WTC11 (cell line): ENCODE data around the gene GRB7. TPM values are rescaled to one million over a fixed set of nuclear protein-coding genes. Genes with fewer than 3 reads are reported as not detected.

Experiments
- ATAC-seq: fragments of 200-7000 bp; cut with Tn5 transposase; 2 replicates; pipeline ENCODE4 v1.10.0; 2021; ENCODE audit warnings: mild to moderate bottlenecking, moderate library complexity
- CTCF ChIA-PET: fragments of 300-600 bp; sonication (Branson Sonifier 250); formaldehyde crosslinking; loops from one replicate; lab custom pipeline; 2021; ENCODE audit warnings: antibody characterized with exemption; lab: Charles Lee
- POLR2A ChIA-PET: fragments of 350-600 bp; sonication (Branson Sonifier 250); formaldehyde crosslinking; loops from one replicate; lab custom pipeline; 2021; ENCODE audit warnings: antibody characterized with exemption; lab: Charles Lee
- DNase-seq: peaks from one replicate; pipeline ENCODE4 v3.0.0; 2021; ENCODE audit warnings: low spot score
- H3K27ac Mint-ChIP-seq: 2 replicates; pipeline ENCODE4 v1.8.0; 2021; ENCODE audit warnings: mixed read lengths
- H3K27me3 Mint-ChIP-seq: 2 replicates; pipeline ENCODE4 v1.8.0; 2021; ENCODE audit warnings: low read depth, mild to moderate bottlenecking, moderate library complexity, mixed read lengths
- H3K36me3 Mint-ChIP-seq: 2 replicates; pipeline ENCODE4 v1.8.0; 2021; ENCODE audit warnings: mixed read lengths
- H3K4me1 Mint-ChIP-seq: 2 replicates; pipeline ENCODE4 v1.8.0; 2022; ENCODE audit warnings: mixed read lengths
- H3K4me3 Mint-ChIP-seq: 2 replicates; pipeline ENCODE4 v1.8.0; 2021; ENCODE audit warnings: mild to moderate bottlenecking, moderate library complexity, mixed read lengths
- H3K9me3 Mint-ChIP-seq: 2 replicates; pipeline ENCODE4 v1.8.0; 2021; ENCODE audit warnings: mixed read lengths
- ATF1 ChIP-seq: sonication (generic); formaldehyde crosslinking; IDR thresholded peaks from 2 replicates; pipeline ENCODE4 v1.8.1; 2023; ENCODE audit warnings: mild to moderate bottlenecking, moderate library complexity, missing genetic modification reagents
- EMX1 ChIP-seq: fragments of 250-450 bp; sonication (Bioruptor Pico); IDR thresholded peaks from 2 replicates; pipeline ENCODE4 v1.8.0; 2021; ENCODE audit warnings: mild to moderate bottlenecking
- FOXJ3 ChIP-seq: sonication (generic); formaldehyde crosslinking; IDR thresholded peaks from 2 replicates; pipeline ENCODE4 v1.9.0; 2021; ENCODE audit warnings: missing genetic modification reagents, mild to moderate bottlenecking, borderline replicate concordance
- FOXK1 ChIP-seq: sonication (generic); formaldehyde crosslinking; IDR thresholded peaks from 2 replicates; pipeline ENCODE4 v1.8.0; 2022; ENCODE audit warnings: mild to moderate bottlenecking, moderate library complexity, missing genetic modification reagents
- GABPB1 ChIP-seq: sonication (generic); formaldehyde crosslinking; IDR thresholded peaks from 2 replicates; pipeline ENCODE4 v1.8.1; 2023; ENCODE audit warnings: mild to moderate bottlenecking, missing genetic modification reagents
- GRHL2 ChIP-seq: fragments of 250-450 bp; sonication (Bioruptor Pico); IDR thresholded peaks from 2 replicates; pipeline ENCODE4 v1.8.0; 2022; ENCODE audit warnings: mild to moderate bottlenecking, moderate library complexity; ENCODE audit not compliant: insufficient replicate concordance, severe bottlenecking
- GTF2I ChIP-seq: fragments of 250-450 bp; sonication (Bioruptor Pico); conservative IDR thresholded peaks from 2 replicates; pipeline ENCODE4 v1.4.0; 2021; ENCODE audit warnings: mild to moderate bottlenecking
- JAZF1 ChIP-seq: fragments of 250-450 bp; sonication (Bioruptor Pico); IDR thresholded peaks from 2 replicates; pipeline ENCODE4 v1.9.0; 2021; ENCODE audit warnings: moderate library complexity, mild to moderate bottlenecking, inconsistent platforms
- MAX ChIP-seq: sonication (generic); formaldehyde crosslinking; IDR thresholded peaks from 2 replicates; pipeline ENCODE4 v1.8.0; 2022; ENCODE audit warnings: mild to moderate bottlenecking, missing genetic modification reagents
- MYBL2 ChIP-seq: sonication (generic); formaldehyde crosslinking; IDR thresholded peaks from 2 replicates; pipeline ENCODE4 v1.8.1; 2023; ENCODE audit warnings: mild to moderate bottlenecking, moderate library complexity, missing genetic modification reagents
- NR1H2 ChIP-seq: sonication (generic); formaldehyde crosslinking; IDR thresholded peaks from 2 replicates; pipeline ENCODE4 v1.9.0; 2021; ENCODE audit warnings: mild to moderate bottlenecking, moderate library complexity, missing genetic modification reagents
- PRDM15 ChIP-seq: sonication (generic); formaldehyde crosslinking; IDR thresholded peaks from 2 replicates; pipeline ENCODE4 v1.8.0; 2022; ENCODE audit warnings: missing genetic modification reagents
- TP53 ChIP-seq: sonication (generic); formaldehyde crosslinking; IDR thresholded peaks from 2 replicates; pipeline ENCODE4 v1.8.1; 2023; ENCODE audit warnings: mild to moderate bottlenecking, missing genetic modification reagents
- ZNF396 ChIP-seq: fragments of 250-450 bp; sonication (Bioruptor Pico); IDR thresholded peaks from 2 replicates; pipeline ENCODE4 v1.8.0; 2021; ENCODE audit warnings: mild to moderate bottlenecking, moderate library complexity, borderline replicate concordance
- ZNF425 ChIP-seq: fragments of 250-450 bp; sonication (Bioruptor Pico); conservative IDR thresholded peaks from 2 replicates; pipeline ENCODE4 v1.9.0; 2021; ENCODE audit warnings: mild to moderate bottlenecking
- total RNA-seq: library from RNA; stranded (reverse); gene quantifications from 3 replicates; pipeline ENCODE4 v1.2.3, GENCODE V29; 2021

Gene GRB7
- total RNA-seq, 1 experiment from 2014 or later, result 48.5 TPM

GRCh38 chr17:39765766-39766165, 28.0 kb downstream of the GRB7 start:
- no peak for ATAC-seq
- Mint-ChIP-seq H3K36me3 (no peaks in the 10 kb centered on the region), H3K27me3 (no peaks in the 10 kb centered on the region; the same call in 1 of the 2 replicates), H3K4me3 (no peak overlapping the region), H3K9me3 (no peaks in the 10 kb centered on the region)
- CTCF ChIA-PET, result interaction anchor here (1.2 kb wide), 1 partner anchor 102 kb away, joined by 4 read pairs; no protein-coding TSS in a partner anchor
- TF ChIP-seq ZNF425 (CRISPR knock-in tag) (no peak), MYBL2 (CRISPR knock-in tag) (no peak), GTF2I (CRISPR knock-in tag) (no peak), FOXK1 (CRISPR knock-in tag) (no peak)
- TF ChIP-seq, all 79 proteins: peak for 0
- DNase-seq, result no peak
- POLR2A ChIA-PET, result no interaction called here
- Mint-ChIP-seq H3K27ac (no peak overlapping the region), H3K4me1 (no peaks in the 10 kb centered on the region)

DNA sequence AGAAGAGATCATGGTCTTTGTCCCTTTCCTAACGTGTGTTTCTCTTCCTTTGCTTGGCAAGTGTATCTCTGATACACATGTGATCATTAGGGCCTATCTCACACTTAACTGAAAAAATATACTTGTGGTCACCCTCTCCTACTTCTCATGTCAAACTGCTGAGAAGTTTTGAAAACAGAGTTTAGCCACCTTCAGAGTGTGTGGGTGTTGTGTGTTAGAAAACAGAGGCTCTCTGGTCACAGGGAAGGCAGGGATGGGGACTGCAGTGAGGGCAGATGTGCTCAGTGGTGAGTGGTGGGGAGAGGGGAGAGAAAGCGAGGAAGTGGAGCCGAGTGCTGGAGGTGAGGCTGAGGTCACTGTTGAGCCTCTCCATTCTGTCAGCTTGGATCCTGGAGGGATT, 29.4 kb downstream of the GRB7 start:
- no peaks in the 10 kb centered on the region; the same call in 1 of the 2 replicates for H3K27me3 Mint-ChIP-seq

DNA sequence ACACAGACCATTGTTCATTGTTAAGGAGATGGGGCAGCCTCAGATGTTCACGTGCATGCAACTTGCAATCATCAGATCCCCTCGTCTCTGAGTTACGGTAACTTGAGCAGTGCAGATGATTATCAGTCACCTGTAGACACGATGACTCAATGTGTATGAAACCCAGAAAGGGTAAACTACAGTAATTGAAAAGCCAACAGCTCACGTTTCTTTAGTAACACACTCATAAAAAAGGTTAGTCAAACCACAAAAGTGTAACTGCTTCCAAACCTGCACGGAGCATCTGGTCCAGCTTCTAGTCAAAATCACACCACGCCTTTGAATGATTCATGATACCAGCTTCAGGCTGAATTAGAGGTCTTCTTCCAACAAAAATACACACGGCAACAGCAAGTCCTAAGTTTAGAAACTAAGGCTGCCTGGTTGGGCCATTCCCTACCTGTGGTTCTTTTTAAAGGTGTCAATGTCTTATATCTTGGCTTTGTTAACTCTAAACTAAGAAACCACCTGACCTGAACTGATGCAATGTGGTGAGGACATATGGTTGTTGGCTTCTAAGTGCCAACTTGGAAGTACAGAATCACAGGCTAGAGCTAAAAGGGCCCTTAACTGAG, 32.3 kb downstream of the GRB7 start:
- H3K9me3 Mint-ChIP-seq, result no peaks in the 10 kb centered on the region
- H3K27ac Mint-ChIP-seq, result no peak overlapping the region
- peaks cover 8% of the 10 kb centered on the region for H3K4me1 Mint-ChIP-seq
- TF ChIP-seq GABPB1 (CRISPR knock-in tag) (peak; percentile 51; the same call in 1 of the 2 replicates), GRHL2 (CRISPR knock-in tag) (no peak), TP53 (CRISPR knock-in tag) (no peak), PRDM15 (CRISPR knock-in tag) (no peak), NR1H2 (CRISPR knock-in tag) (no peak)
- TF ChIP-seq, all 79 proteins: peak for 1
- POLR2A ChIA-PET, result no interaction called here
- no peak overlapping the region for H3K4me3 Mint-ChIP-seq
- ATAC-seq (no peak), DNase-seq (no peak)
- CTCF ChIA-PET, result interaction anchor here (0.6 to 0.9 kb wide), 2 partner anchors 40 to 194 kb away, joined by 4 read pairs; no protein-coding TSS in a partner anchor
- H3K27me3 Mint-ChIP-seq, result no peaks in the 10 kb centered on the region; the same call in 1 of the 2 replicates
- H3K36me3 Mint-ChIP-seq, result no peaks in the 10 kb centered on the region

More for the DNA sequence above, 29.4 kb downstream of the GRB7 start:
- Mint-ChIP-seq H3K9me3 (no peaks in the 10 kb centered on the region), H3K36me3 (no peaks in the 10 kb centered on the region), H3K4me1 (peaks cover 4% of the 10 kb centered on the region), H3K4me3 (no peak overlapping the region), H3K27ac (no peak overlapping the region)
- DNase-seq, result no peak
- no peak for ATAC-seq
- TF ChIP-seq PRDM15 (CRISPR knock-in tag) (no peak), ZNF396 (CRISPR knock-in tag) (no peak), JAZF1 (CRISPR knock-in tag) (no peak), MAX (CRISPR knock-in tag) (no peak), EMX1 (CRISPR knock-in tag) (no peak), ATF1 (CRISPR knock-in tag) (no peak), FOXJ3 (CRISPR knock-in tag) (no peak)
- POLR2A ChIA-PET, result no interaction called here
- CTCF ChIA-PET, result no interaction called here
